Suprapubic skin (tissue), 4 donors: ENCODE results near the gene ZNF621.

Experiments used
- CTCF ChIP-seq, 2 donors: fragments of 200-600 bp in 1 of 2; fragments of 450-650 bp in 1 of 2; sonication (generic) in 1 of 2; IDR thresholded peaks; one replicate each; pipeline ENCODE4 v1.5.1; 2016 to 2019; ENCODE audit warnings: antibody characterized with exemption in 2 of 2, mild to moderate bottlenecking in 1 of 2, moderate library complexity in 1 of 2
- EP300 ChIP-seq: sonication (generic); formaldehyde crosslinking; IDR thresholded peaks from one replicate; pipeline ENCODE4 v1.6.1; 2017; ENCODE audit warnings: antibody characterized with exemption
- POLR2A ChIP-seq, 2 donors: fragments of 450-650 bp; IDR thresholded peaks; one replicate each; pipeline ENCODE4 v1.6.1; 2017; ENCODE audit warnings: antibody characterized with exemption in 2 of 2, mild to moderate bottlenecking in 2 of 2, moderate library complexity in 2 of 2
- POLR2AphosphoS5 ChIP-seq, 3 donors: sonication (generic); formaldehyde crosslinking; IDR thresholded peaks; one replicate each; pipeline ENCODE4 v1.6.1; 2017; ENCODE audit warnings: antibody characterized with exemption in 3 of 3

DNA sequence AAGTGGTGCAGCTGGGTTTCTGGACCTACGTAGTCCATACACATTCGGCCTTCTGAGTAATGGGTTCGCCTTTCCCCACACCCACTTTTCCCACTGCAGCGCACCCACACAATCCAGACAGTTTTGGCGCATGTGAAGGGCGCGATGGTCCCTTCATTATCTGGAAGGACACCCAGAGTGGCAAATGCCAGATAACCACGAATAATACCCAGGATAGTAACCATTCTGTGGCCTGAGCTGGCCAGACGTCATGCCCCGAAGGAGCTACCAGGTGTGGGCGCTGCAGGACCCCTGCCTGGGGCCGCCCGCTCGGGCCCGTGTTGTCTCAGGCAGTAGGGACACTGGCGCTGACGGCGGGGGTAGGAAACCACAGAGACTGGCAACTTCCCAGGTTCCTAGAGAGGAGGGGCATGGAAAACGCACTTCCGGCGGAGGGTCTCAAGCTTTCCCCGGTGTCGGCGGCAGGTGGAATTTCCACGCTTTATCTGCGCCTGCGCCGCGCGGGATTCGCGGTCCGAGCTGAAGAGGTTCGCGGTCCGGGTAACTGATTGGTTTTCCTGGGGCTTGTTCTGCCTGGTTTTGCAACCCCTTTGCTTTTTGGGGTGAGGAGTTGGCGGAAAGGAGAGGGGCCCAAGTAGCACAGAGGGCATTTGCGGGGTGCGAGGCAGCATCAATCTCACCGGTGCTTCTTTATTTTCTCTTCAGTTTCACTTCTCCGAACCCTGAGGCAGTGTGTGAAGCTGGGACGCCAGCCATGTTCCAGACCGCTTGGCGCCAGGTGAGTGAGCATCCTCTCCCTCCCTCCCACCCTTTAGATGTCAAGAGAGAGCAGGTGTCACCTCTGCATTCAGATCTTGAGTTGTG lies 18.9 kb upstream of the ZNF621 start, which contains the start of gene ZNF620:
- TF ChIP-seq CTCF (IDR thresholded peaks at IDR 0.05) (peak in 1 of 2 donors; percentile 7), POLR2A (IDR thresholded peaks at IDR 0.05) (peak in 1 of 2 donors; percentile 23), EP300 (no peak), POLR2AphosphoS5 (IDR thresholded peaks at IDR 0.05) (no peak)
